Measurements from ENCODE around the gene AMY1B.
"Not testable (repeated sequence)": the region's sequence is repeated elsewhere in the genome, so short reads cannot be mapped to it uniquely, and the experiment has no call there.

GRCh38 chr1:103654133-103654532 lies 41.9 kb downstream of the AMY1B start:
- TF ChIP-seq CTCF (optimal IDR thresholded peaks at IDR 0.05 in 1 of 3, IDR thresholded peaks at IDR 0.05 in 1 of 3, conservative IDR thresholded peaks at IDR 0.05 in 1 of 3; ENCODE audit: extremely low read depth in 1 of 3, insufficient read depth in 2 of 3, low read length in 3 of 3); EZH2 (IDR thresholded peaks at IDR 0.05; ENCODE audit: low read length): not testable (repeated sequence)
